Heart left ventricle (tissue), 16 donors: ENCODE data around the gene GPR137. TPM values are rescaled to one million over a fixed set of nuclear protein-coding genes. Genes with fewer than 3 reads are reported as not detected.

Source experiments
- ATAC-seq, 4 donors: fragments of 200-7000 bp; cut with Tn5 transposase; one replicate each; pipeline ENCODE4 v1.9.1; 2020 to 2022; ENCODE audit warnings: moderate library complexity in 4 of 4, mild to moderate bottlenecking in 3 of 4, moderate number of reproducible peaks in 1 of 4
- DNase-seq, 5 donors: peaks; one replicate each; pipeline ENCODE4 v3.0.0-alpha.2; 2020
- H3K27ac ChIP-seq, 12 donors: fragments of 200-600 bp; sonication (generic) in 4 of 12; one replicate each; pipeline versions ENCODE4 v1.5.0 to v1.8.0; 2016 to 2022; ENCODE audit warnings: mild to moderate bottlenecking in 2 of 12
- H3K27me3 ChIP-seq, 9 donors: fragments of 200-600 bp; sonication (generic) in 2 of 9; one replicate each; pipeline versions ENCODE4 v1.5.1 to v1.8.0; 2016 to 2022; ENCODE audit warnings: mild to moderate bottlenecking in 3 of 9
- H3K36me3 ChIP-seq, 9 donors: fragments of 200-600 bp; sonication (generic) in 2 of 9; one replicate each; pipeline versions ENCODE4 v1.5.0 to v1.8.0; 2018 to 2022; ENCODE audit warnings: mild to moderate bottlenecking in 2 of 9
- H3K4me1 ChIP-seq, 12 donors: fragments of 200-600 bp; sonication (generic) in 4 of 12; one replicate each; pipeline versions ENCODE4 v1.5.0 to v1.8.0; 2016 to 2022; ENCODE audit warnings: mild to moderate bottlenecking in 3 of 12
- H3K4me3 ChIP-seq, 12 donors: fragments of 200-600 bp; sonication (generic) in 4 of 12; one replicate each; pipeline versions ENCODE4 v1.5.0 to v1.8.0; 2017 to 2022; ENCODE audit warnings: mild to moderate bottlenecking in 9 of 12, moderate library complexity in 4 of 12
- H3K9me3 ChIP-seq, 12 donors: fragments of 200-600 bp; sonication (generic) in 4 of 12; one replicate each; pipeline versions ENCODE4 v1.5.0 to v1.8.0; 2016 to 2022; ENCODE audit warnings: mild to moderate bottlenecking in 1 of 12
- CTCF ChIP-seq, 12 donors: fragments of 200-600 bp; sonication (generic) in 4 of 12; IDR thresholded peaks; one replicate each; pipeline versions ENCODE4 v1.5.0 to v1.8.0; 2018 to 2022; ENCODE audit warnings: antibody characterized with exemption in 12 of 12, mild to moderate bottlenecking in 5 of 12
- POLR2A ChIP-seq, 2 donors: fragments of 450-650 bp; IDR thresholded peaks; one replicate each; pipeline ENCODE4 v1.6.1; 2017; ENCODE audit warnings: antibody characterized with exemption in 2 of 2, mild to moderate bottlenecking in 2 of 2, moderate library complexity in 2 of 2
- WGBS, 4 donors: extraction: QIAGEN DNeasy Blood & Tissue Kit in 2 of 4; methylation state at CpG; one replicate each; pipeline versions ENCODE4 v1.1.5 to v1.1.7; 2013 to 2018; 5-methylcytosine and 5-hydroxymethylcytosine counted together
- intact Hi-C, 10 donors: fragments of 100-400 bp; cut with DNase I; formaldehyde crosslinking; loops; one replicate each; pipeline versions ENCODE4 v1.11.1 to v1.14.2; 2022
- polyA plus RNA-seq, 2 donors: library from polyadenylated mRNA; stranded (reverse); fragments of 200-250 nt; gene quantifications; one replicate each; pipeline ENCODE4 v1.2.3, GENCODE V29; 2013
- total RNA-seq, 9 donors: library from RNA; depleted of rRNA in 2 of 9; stranded (reverse); fragments of >200 nt in 2 of 9; fragmentation: NEBNext Ultra II Directional in 3 of 9; extraction: Animal tissue kit (Norgen Biotek cat#: 25700) in 3 of 9; gene quantifications; one replicate each; pipeline versions ENCODE4 v1.1.0 to v1.2.4, GENCODE V29; 2016 to 2023
- donor health status: ischemic (EF 13 %, LVEDD 7.1; RV severe dilation, severe dysfunction).
- donor health status: healthy with polysubstance abuse.
- donor health status: DM: no; HTN: yes; CAD: no.
- donor health status: DM: no; HTN: no; CAD: no.
- donor health status: ischemic (EF 25% LVEDD 6.9; RV normal size, moderate dysfunction).
- donor health status: ischemic (EF 25% LVEDD 5.7; RV mildly dilated, moderate dysfunction).
- donor health status: healthy.
- donor health status: DM: yes; HTN: yes; CAD: no.
- donor health status: ischemic (EF 35%, LVEDD 5.7; RV mildly dilated, moderate dysfunction).
- donor health status: nonischemic (EF 11% LVEDD 7.7; RV severe dilation, severe dysfunction).
- donor health status: DM: yes; HTN: yes; CAD: no.
- donor health status: PGD.
- donor health status: ischemic (EF 29% LVEDD 5.4; RV normal size, mild dysfunction).
- donor health status: nonischemic (EF 23%, LVEDD 6.1; RV moderate dilation, normal function).

Gene GPR137
- total and polyA plus RNA-seq, 11 donors, result 20.2 to 48.3 (median 26.2) TPM

GRCh38 chr11:64253043-64253442 is 32.6 kb upstream of the GPR137 start:
- H3K9me3 ChIP-seq, result no peaks in the 10 kb centered on the region
- intact Hi-C loops, result loop anchor here in 2 of 10 donors (5.0 to 10.0 kb wide), 2 partner anchors 49 to 52 kb away; partner anchors contain the start of genes CATSPERZ (in 2 of the 2) and ESRRA (in 1 of the 2)
- TF ChIP-seq CTCF (IDR thresholded peaks at IDR 0.05) (no peak), POLR2A (IDR thresholded peaks at IDR 0.05) (no peak)
- H3K4me1 ChIP-seq, result peaks cover 5 to 42% (median 25%) of the 10 kb centered on the region in 12 donors
- ATAC-seq, result no peak
- H3K27ac ChIP-seq, result peak overlapping the region in 3 of 12 donors; percentile 19 to 83 (median 79)
- H3K27me3 ChIP-seq, result no peaks in the 10 kb centered on the region
- peak overlapping the region in 7 of 12 donors; percentile 62 to 100 (median 94) for H3K4me3 ChIP-seq
- 80 to 93% (median 81%) methylated on average over 5 to 8 of the region's 8 CpGs for WGBS, 4 donors
- DNase-seq, result no peak
- H3K36me3 ChIP-seq, result peaks cover 0 to 38% (median 28%) of the 10 kb centered on the region in 9 donors

GRCh38 chr11:64253481-64253880 is 32.2 kb upstream of the GPR137 start:
- Histone ChIP-seq H3K27ac (peak overlapping the region in 2 of 12 donors; percentile 9 to 19), H3K4me3 (no peak overlapping the region), H3K27me3 (no peaks in the 10 kb centered on the region), H3K4me1 (peaks cover 5 to 41% (median 25%) of the 10 kb centered on the region in 12 donors), H3K36me3 (peaks cover 0 to 42% (median 32%) of the 10 kb centered on the region in 9 donors), H3K9me3 (no peaks in the 10 kb centered on the region)
- ATAC-seq (peak in 1 of 4 donors; percentile 26), DNase-seq (no peak)
- intact Hi-C loops, result loop anchor here in 2 of 10 donors (5.0 to 10.0 kb wide), 2 partner anchors 49 to 51 kb away; partner anchors contain the start of genes CATSPERZ (in 2 of the 2) and ESRRA (in 1 of the 2)
- 49 to 57% (median 55%) methylated on average over 4 to 5 of the region's 5 CpGs for WGBS, 4 donors
- no peak for TF ChIP-seq POLR2A (IDR thresholded peaks at IDR 0.05)
- no peak for TF ChIP-seq CTCF (IDR thresholded peaks at IDR 0.05)

GRCh38 chr11:64254326-64254725 is 31.3 kb upstream of the GPR137 start:
- H3K4me3 ChIP-seq, result no peak overlapping the region
- H3K27ac ChIP-seq, result no peak overlapping the region
- H3K36me3 ChIP-seq, result peaks cover 0 to 51% (median 41%) of the 10 kb centered on the region in 9 donors
- ATAC-seq, result no peak
- TF ChIP-seq POLR2A (IDR thresholded peaks at IDR 0.05), result no peak
- TF ChIP-seq CTCF (IDR thresholded peaks at IDR 0.05), result no peak
- no peak for DNase-seq
- H3K9me3 ChIP-seq, result no peaks in the 10 kb centered on the region
- intact Hi-C loops, result loop anchor here in 2 of 10 donors (5.0 to 10.0 kb wide), 2 partner anchors 48 to 50 kb away; partner anchors contain the start of genes CATSPERZ (in 2 of the 2) and ESRRA (in 1 of the 2)
- no peaks in the 10 kb centered on the region for H3K27me3 ChIP-seq
- WGBS, 4 donors, result 87 to 100% (median 93%) methylated on average over 4 to 7 of the region's 7 CpGs
- peaks cover 5 to 41% (median 25%) of the 10 kb centered on the region in 12 donors for H3K4me1 ChIP-seq
